Measurements from ENCODE around the gene GNAT1.

DNA sequence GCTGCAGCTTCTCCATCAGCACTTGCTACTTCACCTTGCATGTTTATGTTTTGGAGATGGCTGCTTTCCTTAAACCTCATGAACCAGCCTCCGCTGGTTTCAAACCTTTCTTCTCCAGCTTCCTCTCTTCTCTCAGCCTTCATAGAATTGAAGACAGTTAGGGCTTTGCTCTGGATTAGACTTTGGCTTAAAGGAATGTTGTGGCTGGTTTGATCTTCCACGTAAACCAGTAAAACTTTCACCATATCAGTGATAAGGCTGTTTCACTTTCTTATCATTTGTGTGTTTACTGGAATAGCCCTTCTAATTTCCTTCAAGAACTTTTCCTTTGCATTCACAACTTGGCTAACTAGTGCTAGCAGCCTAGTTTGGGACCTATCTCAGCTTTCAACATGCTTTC lies 11.7 kb upstream of the GNAT1 start:
- TF ChIP-seq, protein P1, sequence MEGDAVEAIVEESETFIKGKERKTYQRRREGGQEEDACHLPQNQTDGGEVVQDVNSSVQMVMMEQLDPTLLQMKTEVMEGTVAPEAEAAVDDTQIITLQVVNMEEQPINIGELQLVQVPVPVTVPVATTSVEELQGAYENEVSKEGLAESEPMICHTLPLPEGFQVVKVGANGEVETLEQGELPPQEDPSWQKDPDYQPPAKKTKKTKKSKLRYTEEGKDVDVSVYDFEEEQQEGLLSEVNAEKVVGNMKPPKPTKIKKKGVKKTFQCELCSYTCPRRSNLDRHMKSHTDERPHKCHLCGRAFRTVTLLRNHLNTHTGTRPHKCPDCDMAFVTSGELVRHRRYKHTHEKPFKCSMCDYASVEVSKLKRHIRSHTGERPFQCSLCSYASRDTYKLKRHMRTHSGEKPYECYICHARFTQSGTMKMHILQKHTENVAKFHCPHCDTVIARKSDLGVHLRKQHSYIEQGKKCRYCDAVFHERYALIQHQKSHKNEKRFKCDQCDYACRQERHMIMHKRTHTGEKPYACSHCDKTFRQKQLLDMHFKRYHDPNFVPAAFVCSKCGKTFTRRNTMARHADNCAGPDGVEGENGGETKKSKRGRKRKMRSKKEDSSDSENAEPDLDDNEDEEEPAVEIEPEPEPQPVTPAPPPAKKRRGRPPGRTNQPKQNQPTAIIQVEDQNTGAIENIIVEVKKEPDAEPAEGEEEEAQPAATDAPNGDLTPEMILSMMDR (IDR thresholded peaks at IDR 0.05) = no peak
- no peak for TF ChIP-seq EZH2 (IDR thresholded peaks at IDR 0.05; ENCODE audit: borderline replicate concordance, insufficient read depth, low read depth, low read length, poor library complexity, severe bottlenecking)
